GM20000 (cell line): Measurements from ENCODE around the gene RAB2B.

Experiments
- DNase-seq: peaks from one replicate; pipeline ENCODE4 v3.0.0; 2012; ENCODE audit warnings: low spot score
- CTCF ChIP-seq: IDR thresholded peaks from 2 replicates; pipeline ENCODE4 v1.5.1; 2012; ENCODE audit warnings: mild to moderate bottlenecking, control low read depth; ENCODE audit errors: extremely low read depth, missing control alignments

The RAB2B gene

GRCh38 chr14:21476925-21477681, at the start of gene RAB2B, which contains the start of gene TOX4:
Gene RAB2B, minus strand, starts transcription at chr14:21476959. Its CDS starts 87 bp downstream, at chr14:21476872.
Gene TOX4, plus strand, starts transcription at chr14:21477195. Its CDS starts 84 bp downstream, at chr14:21477279.
- peak; percentile 93 for DNase-seq
- peak; percentile 93 for TF ChIP-seq CTCF

GRCh38 chr14:21525962-21526671, 49.4 kb upstream of the RAB2B start, which contains the start of gene SALL2:
Gene SALL2, minus strand, starts transcription at chr14:21526346. Its CDS starts 219 bp downstream, at chr14:21526127.
- TF ChIP-seq CTCF: no peak
- DNase-seq: peak; percentile 78

- no peak for DNase-seq
- no peak for TF ChIP-seq CTCF
These were observed 48.8 kb upstream of the RAB2B start for GRCh38 chr14:21525571-21525961.

- no peak for DNase-seq
- TF ChIP-seq CTCF: no peak
These were observed 48.1 kb upstream of the RAB2B start for GRCh38 chr14:21524575-21525490.

- DNase-seq: no peak
- TF ChIP-seq CTCF: no peak
These were observed 46.4 kb upstream of the RAB2B start for GRCh38 chr14:21523203-21523602.

GRCh38 chr14:21521501-21521900, 44.7 kb upstream of the RAB2B start:
- no peak for TF ChIP-seq CTCF
- no peak for DNase-seq

- no peak for TF ChIP-seq CTCF
- DNase-seq: no peak
These were observed 44.0 kb upstream of the RAB2B start for GRCh38 chr14:21520767-21521166.
